Right lobe of liver (tissue), 6 donors: ENCODE data around the gene CEP70. TPM values are rescaled to one million over a fixed set of nuclear protein-coding genes. Genes with fewer than 3 reads are reported as not detected.

ENCODE experiments used
- ATAC-seq, 4 donors: fragments of 200-7000 bp; cut with Tn5 transposase; one replicate each; pipeline ENCODE4 v1.9.1; 2020; ENCODE audit warnings: mild to moderate bottlenecking in 4 of 4, moderate library complexity in 4 of 4
- DNase-seq, 3 donors: peaks; one replicate each; pipeline ENCODE4 v3.0.0-alpha.2; 2020
- H3K27ac ChIP-seq, 3 donors: fragments of 200-600 bp; one replicate each; pipeline ENCODE4 v1.8.0; 2022
- H3K27me3 ChIP-seq, 2 donors: fragments of 200-600 bp; one replicate each; pipeline ENCODE4 v1.8.0; 2022
- H3K36me3 ChIP-seq, 4 donors: fragments of 200-600 bp; sonication (generic) in 1 of 4; one replicate each; pipeline versions ENCODE4 v1.5.1 to v1.8.0; 2017 to 2022; ENCODE audit warnings: control low read depth in 1 of 4
- H3K4me1 ChIP-seq, 4 donors: fragments of 200-600 bp; sonication (generic) in 1 of 4; one replicate each; pipeline versions ENCODE4 v1.5.1 to v1.8.0; 2017 to 2022; ENCODE audit warnings: control low read depth in 1 of 4
- H3K4me3 ChIP-seq, 3 donors: fragments of 200-600 bp; one replicate each; pipeline ENCODE4 v1.8.0; 2022
- H3K9me3 ChIP-seq, 4 donors: fragments of 200-600 bp; sonication (generic) in 1 of 4; one replicate each; pipeline versions ENCODE4 v1.5.1 to v1.8.0; 2017 to 2022; ENCODE audit warnings: control low read depth in 1 of 4
- CTCF ChIP-seq, 4 donors: fragments of 200-600 bp in 3 of 4; fragments of 450-650 bp in 1 of 4; IDR thresholded peaks; one replicate each; pipeline versions ENCODE4 v1.5.1 to v1.8.0; 2016 to 2022; ENCODE audit warnings: antibody characterized with exemption in 4 of 4, mild to moderate bottlenecking in 2 of 4
- POLR2A ChIP-seq: fragments of 450-650 bp; IDR thresholded peaks from one replicate; pipeline ENCODE4 v1.6.1; 2017; ENCODE audit warnings: antibody characterized with exemption, mild to moderate bottlenecking
- WGBS: methylation state at CpG from one replicate; pipeline ENCODE4 v1.1.6; 2018; ENCODE audit warnings: low coverage, low lambda C conversion rate; ENCODE audit not compliant: insufficient coverage; ENCODE audit errors: missing lambda C conversion rate; 5-methylcytosine and 5-hydroxymethylcytosine counted together
- intact Hi-C, 2 donors: fragments of 100-400 bp; cut with DNase I; formaldehyde crosslinking; loops; one replicate each; pipeline versions ENCODE4 v1.11.2 to v1.14.1; 2022
- total RNA-seq, 6 experiments: library from RNA; depleted of rRNA in 2 of 6; stranded (reverse); fragments of >200 nt in 2 of 6; fragmentation: NEBNext Ultra II Directional in 3 of 6; extraction: Animal tissue kit (Norgen Biotek cat#: 25700) in 3 of 6; gene quantifications; one replicate each; pipeline versions ENCODE4 v1.1.0 to v1.2.4, GENCODE V29; 2016 to 2023
- donor health status: DM: no; HTN: yes; CAD: no.
- donor health status: DM: no; HTN: no; CAD: no.
- donor health status: DM: no; HTN: no; CAD: no.
- donor health status: DM: no; HTN: yes; CAD: no.
- donor health status: DM: no; HTN: yes; CAD: no.

Gene CEP70
- total RNA-seq, 6 experiments from 2014 or later: 13.8 to 26.7 (median 21.4) TPM

- Histone ChIP-seq H3K36me3 (no peaks in the 10 kb centered on the region), H3K27me3 (no peaks in the 10 kb centered on the region), H3K4me1 (no peaks in the 10 kb centered on the region), H3K9me3 (no peaks in the 10 kb centered on the region), H3K27ac (no peak overlapping the region), H3K4me3 (no peak overlapping the region)
- intact Hi-C loops: no loop called here
- ATAC-seq: no peak
- 91% methylated on average over 2 of the region's 2 CpGs for WGBS
- no peak for DNase-seq
- no peak for TF ChIP-seq POLR2A
- no peak for TF ChIP-seq CTCF (IDR thresholded peaks at IDR 0.05)
Observed at GRCh38 chr3:138476526-138476925, 117.5 kb downstream of the CEP70 start.

- intact Hi-C loops: no loop called here
- WGBS: 73% methylated on average over 6 of the region's 6 CpGs
- DNase-seq (no peak), ATAC-seq (no peak)
- no peaks in the 10 kb centered on the region for H3K36me3 ChIP-seq
- H3K27me3 ChIP-seq: no peaks in the 10 kb centered on the region
- no peak overlapping the region for H3K27ac ChIP-seq
- H3K9me3 ChIP-seq: no peaks in the 10 kb centered on the region
- no peak for TF ChIP-seq POLR2A
- no peak for TF ChIP-seq CTCF (IDR thresholded peaks at IDR 0.05)
- no peaks in the 10 kb centered on the region for H3K4me1 ChIP-seq
- H3K4me3 ChIP-seq: no peak overlapping the region
Observed at GRCh38 chr3:138474163-138474562, 119.9 kb downstream of the CEP70 start.

DNA sequence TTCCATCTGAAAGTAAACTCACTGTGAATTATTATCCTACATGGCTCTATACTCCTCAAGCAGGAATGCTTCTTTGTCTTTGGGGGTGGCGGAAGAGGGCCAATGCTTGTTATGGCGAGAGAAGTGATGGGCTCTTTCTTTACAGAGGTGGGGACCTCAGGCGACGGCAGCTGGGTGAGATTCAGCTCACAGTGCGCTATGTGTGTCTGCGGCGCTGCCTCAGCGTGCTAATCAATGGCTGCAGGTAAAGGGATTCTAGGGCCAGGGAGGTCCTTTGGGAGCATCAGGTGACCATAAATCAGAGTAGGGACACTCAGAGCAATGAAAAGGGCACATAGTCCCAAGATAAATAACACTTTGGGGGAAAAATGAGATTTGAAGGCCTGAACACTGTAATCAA, 120.7 kb downstream of the CEP70 start:
- TF ChIP-seq CTCF (IDR thresholded peaks at IDR 0.05): no peak
- TF ChIP-seq POLR2A: no peak
- 95% methylated on average over 8 of the region's 8 CpGs for WGBS

GRCh38 chr3:138472141-138472825, 121.8 kb downstream of the CEP70 start:
- 90% methylated on average over 4 of the region's 8 CpGs for WGBS
- intact Hi-C loops: no loop called here
- ATAC-seq (no peak), DNase-seq (no peak)
- Histone ChIP-seq H3K27ac (no peak overlapping the region), H3K4me1 (no peaks in the 10 kb centered on the region), H3K4me3 (no peak overlapping the region), H3K36me3 (no peaks in the 10 kb centered on the region), H3K27me3 (no peaks in the 10 kb centered on the region), H3K9me3 (no peaks in the 10 kb centered on the region)
- no peak for TF ChIP-seq CTCF (IDR thresholded peaks at IDR 0.05)
- TF ChIP-seq POLR2A: no peak

More for the DNA sequence above, 120.7 kb downstream of the CEP70 start:
- Histone ChIP-seq H3K4me1 (no peaks in the 10 kb centered on the region), H3K27me3 (no peaks in the 10 kb centered on the region), H3K27ac (no peak overlapping the region), H3K36me3 (no peaks in the 10 kb centered on the region), H3K9me3 (no peaks in the 10 kb centered on the region), H3K4me3 (no peak overlapping the region)
- intact Hi-C loops: no loop called here
- ATAC-seq: no peak
- DNase-seq: no peak

- intact Hi-C loops: no loop called here
- H3K36me3 ChIP-seq: no peaks in the 10 kb centered on the region
- H3K27ac ChIP-seq: no peak overlapping the region
- no peaks in the 10 kb centered on the region for H3K27me3 ChIP-seq
- no peak for DNase-seq
- no peak for ATAC-seq
- no peaks in the 10 kb centered on the region for H3K4me1 ChIP-seq
- no peak overlapping the region for H3K4me3 ChIP-seq
- no peak for TF ChIP-seq POLR2A
- no peak for TF ChIP-seq CTCF (IDR thresholded peaks at IDR 0.05)
- WGBS: 80% methylated on average over 1 of the region's 1 CpG
- H3K9me3 ChIP-seq: no peaks in the 10 kb centered on the region
Observed at GRCh38 chr3:138471481-138471880, 122.6 kb downstream of the CEP70 start.
